IMR-90 (cell line): ENCODE results near the gene TSTD2. TPM values are rescaled to one million over a fixed set of nuclear protein-coding genes. Genes with fewer than 3 reads are reported as not detected.

Experiments used
- ATAC-seq: fragments of 200-7000 bp; cut with Tn5 transposase; 2 replicates; pipeline ENCODE4 v1.9.1; 2020; ENCODE audit warnings: low read depth, mild to moderate bottlenecking, moderate library complexity
- BruUV-seq: library from RNA; stranded (reverse); fragments of 400-500 nt; replicated peaks from 2 replicates; lab custom pipeline; 2021; lab: Mats Ljungman, UMichigan
- CTCF ChIA-PET: fragments of 300-600 bp; formaldehyde crosslinking; extraction: SDS; loops from one replicate; lab custom pipeline; 2021; ENCODE audit warnings: antibody characterized with exemption; lab: Yijun Ruan, JAX
- POLR2A ChIA-PET: fragments of 300-600 bp; sonication (Branson Sonifier 250); formaldehyde crosslinking; loops from one replicate; lab custom pipeline; 2022; ENCODE audit warnings: antibody characterized with exemption; ENCODE audit not compliant: unreplicated experiment; lab: Charles Lee
- DNase-seq: peaks from one replicate; pipeline ENCODE4 v3.0.0; 2013
- H2AFZ ChIP-seq: replicated peaks from 2 replicates; pipeline ENCODE3; 2013; ENCODE audit warnings: low read length, mild to moderate bottlenecking; ENCODE audit not compliant: poor library complexity
- H2AK5ac ChIP-seq: 2 replicates; pipeline ENCODE4 v1.6.1; 2013; ENCODE audit warnings: low read depth, low read length, inconsistent platforms
- H2AK9ac ChIP-seq: replicated peaks from 2 replicates; pipeline ENCODE3; 2013; ENCODE audit warnings: mild to moderate bottlenecking, low read depth, low read length, moderate library complexity; ENCODE audit not compliant: poor library complexity
- H2BK120ac ChIP-seq: 2 replicates; pipeline ENCODE4 v1.6.1; 2013; ENCODE audit warnings: low read depth, low read length, inconsistent platforms
- H2BK15ac ChIP-seq: 3 replicates; pipeline ENCODE4 v1.6.1; 2013; ENCODE audit warnings: low read depth, low read length, inconsistent platforms
- H2BK20ac ChIP-seq: 2 replicates; pipeline ENCODE4 v1.6.1; 2013; ENCODE audit warnings: low read depth, mild to moderate bottlenecking, inconsistent platforms, low read length, moderate library complexity
- H2BK5ac ChIP-seq: 2 replicates; pipeline ENCODE4 v1.6.1; 2013; ENCODE audit warnings: mild to moderate bottlenecking, low read depth, low read length, inconsistent platforms; ENCODE audit not compliant: poor library complexity, severe bottlenecking
- H3K14ac ChIP-seq: replicated peaks from 2 replicates; pipeline ENCODE4 v1.6.1; 2013; ENCODE audit warnings: low read depth, low read length, inconsistent platforms
- H3K18ac ChIP-seq: 2 replicates; pipeline ENCODE4 v1.6.1; 2013; ENCODE audit warnings: low read depth, low read length, control low read depth
- H3K23ac ChIP-seq: 2 replicates; pipeline ENCODE4 v1.6.1; 2013; ENCODE audit warnings: low read depth, low read length, inconsistent platforms
- H3K27ac ChIP-seq: 2 replicates; pipeline ENCODE4 v1.5.1; 2013; ENCODE audit warnings: mild to moderate bottlenecking, control low read depth, low read length; ENCODE audit not compliant: insufficient read depth
- H3K27me3 ChIP-seq: 2 replicates; pipeline ENCODE4 v1.6.1; 2013; ENCODE audit warnings: low read length; ENCODE audit not compliant: control insufficient read depth, insufficient read depth
- H3K36me3 ChIP-seq: 2 replicates; pipeline ENCODE4 v1.6.1; 2013; ENCODE audit warnings: low read length, mixed read lengths; ENCODE audit not compliant: control insufficient read depth, insufficient read depth
- H3K4ac ChIP-seq: 2 replicates; pipeline ENCODE4 v1.6.1; 2013; ENCODE audit warnings: low read depth, low read length, inconsistent platforms
- H3K4me1 ChIP-seq: 2 replicates; pipeline ENCODE4 v1.6.1; 2013; ENCODE audit warnings: low read length, mixed read lengths; ENCODE audit not compliant: control insufficient read depth, insufficient read depth
- H3K4me2 ChIP-seq: 2 replicates; pipeline ENCODE4 v1.6.1; 2013; ENCODE audit warnings: low read depth, mild to moderate bottlenecking, control low read depth, low read length, moderate library complexity
- H3K4me3 ChIP-seq: 2 replicates; pipeline ENCODE4 v1.5.1; 2013; ENCODE audit warnings: low read depth, mild to moderate bottlenecking, control low read depth, low read length, moderate library complexity; ENCODE audit not compliant: insufficient read depth
- H3K56ac ChIP-seq: 2 replicates; pipeline ENCODE4 v1.6.1; 2013; ENCODE audit warnings: low read length, inconsistent platforms; ENCODE audit not compliant: insufficient read depth; ENCODE audit errors: extremely low read depth
- H3K79me1 ChIP-seq, 2 experiments: 2 replicates each; pipeline ENCODE4 v1.6.1; 2013; ENCODE audit warnings: low read length in 2 of 2, inconsistent platforms in 1 of 2, low read depth in 1 of 2
- H3K9ac ChIP-seq: 2 replicates; pipeline ENCODE4 v1.6.1; 2013; ENCODE audit warnings: low read depth, low read length, control low read depth
- H3K9me1 ChIP-seq: 2 replicates; pipeline ENCODE4 v1.6.1; 2013; ENCODE audit warnings: low read length, inconsistent platforms; ENCODE audit not compliant: insufficient read depth
- H3K9me3 ChIP-seq: 2 replicates; pipeline ENCODE4 v1.6.1; 2013; ENCODE audit warnings: low read length; ENCODE audit not compliant: control insufficient read depth, insufficient read depth
- H4K20me1 ChIP-seq: 2 replicates; pipeline ENCODE4 v1.6.1; 2013; ENCODE audit warnings: low read length, inconsistent platforms; ENCODE audit not compliant: insufficient read depth
- H4K5ac ChIP-seq: 2 replicates; pipeline ENCODE4 v1.6.1; 2013; ENCODE audit warnings: mild to moderate bottlenecking, low read depth, low read length, control low read depth
- H4K8ac ChIP-seq, 2 experiments: 2 replicates each; pipeline ENCODE4 v1.6.1; 2013; ENCODE audit warnings: low read depth in 2 of 2, low read length in 2 of 2, control low read depth in 1 of 2, inconsistent platforms in 1 of 2
- H4K91ac ChIP-seq: 2 replicates; pipeline ENCODE4 v1.6.1; 2013; ENCODE audit warnings: low read depth, low read length, inconsistent platforms; ENCODE audit not compliant: insufficient read depth
- BHLHE40 ChIP-seq: fragments of 150-350 bp; IDR thresholded peaks from 2 replicates; pipeline ENCODE4 v1.6.1; 2016; ENCODE audit warnings: mild to moderate bottlenecking, low read depth, low read length
- CEBPB ChIP-seq: IDR thresholded peaks from 2 replicates; pipeline ENCODE4 v1.6.1; 2012; ENCODE audit warnings: low read depth, low read length, improper control_type of control experiment
- CHD1 ChIP-seq: IDR thresholded peaks from 2 replicates; pipeline ENCODE4 v1.6.1; 2012; ENCODE audit warnings: low read depth, low read length, improper control_type of control experiment
- CTCF ChIP-seq: conservative IDR thresholded peaks from 2 replicates; pipeline ENCODE4 v1.5.1; 2012; ENCODE audit warnings: mild to moderate bottlenecking, low read depth, low read length, improper control_type of control experiment
- ELK1 ChIP-seq: fragments of 150-350 bp; IDR thresholded peaks from 2 replicates; pipeline ENCODE4 v1.6.1; 2016; ENCODE audit warnings: low read depth, mild to moderate bottlenecking, low read length, moderate library complexity, borderline replicate concordance
- MAZ ChIP-seq: IDR thresholded peaks from 2 replicates; pipeline ENCODE4 v1.6.1; 2012; ENCODE audit warnings: low read depth, mild to moderate bottlenecking, low read length, improper control_type of control experiment, moderate library complexity, borderline replicate concordance
- NFE2L2 ChIP-seq: fragments of 150-350 bp; IDR thresholded peaks from 2 replicates; pipeline ENCODE4 v1.6.1; 2016; ENCODE audit warnings: low read depth, mild to moderate bottlenecking, low read length
- POLR2A ChIP-seq: IDR thresholded peaks from 2 replicates; pipeline ENCODE4 v1.6.1; 2012; ENCODE audit warnings: mild to moderate bottlenecking, low read depth, low read length
- RAD21 ChIP-seq: IDR thresholded peaks from 2 replicates; pipeline ENCODE4 v1.6.1; 2012; ENCODE audit warnings: low read length, improper control_type of control experiment
- RCOR1 ChIP-seq: IDR thresholded peaks from 2 replicates; pipeline ENCODE4 v1.6.1; 2012; ENCODE audit warnings: mild to moderate bottlenecking, low read length, improper control_type of control experiment; ENCODE audit not compliant: insufficient replicate concordance
- RFX5 ChIP-seq: IDR thresholded peaks from 2 replicates; pipeline ENCODE4 v1.8.0; 2012; ENCODE audit warnings: low read depth, mild to moderate bottlenecking, low read length, moderate library complexity
- SMC3 ChIP-seq: fragments of 150-350 bp; IDR thresholded peaks from 2 replicates; pipeline ENCODE4 v1.6.1; 2016; ENCODE audit warnings: low read depth, mild to moderate bottlenecking, antibody characterized with exemption, low read length, moderate library complexity
- WGBS, 2 experiments: methylation state at CpG; one replicate each; pipeline versions ENCODE4 v1.1.5 to v1.1.7; 2013; ENCODE audit warnings: missing lambda C conversion rate in 2 of 2; ENCODE audit not compliant: insufficient read length in 1 of 2; ENCODE audit errors: extremely low coverage in 2 of 2; 5-methylcytosine and 5-hydroxymethylcytosine counted together
- dilution Hi-C: fragments of 300-500 bp; cut with HindIII; formaldehyde crosslinking; loops from one replicate; pipeline ENCODE4 v1.14.3; 2018; ENCODE audit warnings: low sequenced_read_pairs; ENCODE audit not compliant: unreplicated experiment
- in situ Hi-C: fragments of 300-500 bp; cut with MboI; formaldehyde crosslinking; loops from 3 replicates; pipeline ENCODE4 v1.14.3; 2019; ENCODE audit warnings: low sequenced_read_pairs, inconsistent platforms, mixed read lengths
- intact Hi-C: fragments of 100-400 bp; cut with micrococcal nuclease; formaldehyde crosslinking; loops from 2 replicates; pipeline ENCODE4 v1.10.0; 2022
- polyA plus RNA-seq, 3 experiments: library from polyadenylated mRNA; depleted of rRNA; stranded (reverse); fragments of >200 nt; gene quantifications; 2 replicates each; pipeline ENCODE4 v1.2.3, GENCODE V29; 2012; ENCODE audit warnings: low replicate concordance in 1 of 3
- total RNA-seq: library from RNA; depleted of rRNA; stranded (reverse); fragments of >200 nt; gene quantifications from 2 replicates; pipeline ENCODE4 v1.2.3, GENCODE V29; 2012
- TF ChIP-seq, protein P1 (sequence below): fragments of 150-350 bp; IDR thresholded peaks from 2 replicates; pipeline ENCODE4 v1.6.1; 2017; ENCODE audit warnings: mild to moderate bottlenecking, antibody characterized with exemption, low read length, low read depth

TSTD2 gene
- total and polyA plus RNA-seq, 2 of the 4 experiments (the other 2 are of a cell fraction), result 11.2 to 16.3 TPM

DNA sequence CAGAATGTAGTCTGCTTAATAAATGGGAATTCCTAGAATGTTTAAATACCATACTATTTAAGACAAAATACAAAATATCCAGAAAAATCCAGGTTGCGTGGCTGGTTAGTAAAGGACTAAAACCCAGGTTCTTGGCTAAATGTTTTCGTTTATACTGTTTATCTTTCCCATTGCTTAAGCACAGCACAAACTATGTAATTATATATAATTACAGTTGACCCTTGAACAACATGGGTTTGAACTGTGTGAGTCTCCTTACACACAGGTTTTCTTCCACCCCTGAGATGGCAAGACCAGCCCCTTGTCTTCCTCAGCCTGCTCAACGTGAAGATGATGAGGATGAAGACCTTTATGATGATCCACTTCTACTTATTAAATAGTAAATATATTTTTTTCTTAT, 39.2 kb upstream of the TSTD2 start:
- peaks cover 4% of the 10 kb centered on the region; the same call in 1 of the 2 replicates for H3K4me1 ChIP-seq
- no peaks in the 10 kb centered on the region for H4K20me1 ChIP-seq
- H3K56ac ChIP-seq, result no peak overlapping the region
- no TSS peak for BruUV-seq
- no peaks in the 10 kb centered on the region for H3K9me3 ChIP-seq
- H2BK5ac ChIP-seq, result no peak overlapping the region
- no peak overlapping the region for H3K23ac ChIP-seq
- H2BK15ac ChIP-seq, result no peak overlapping the region
- no CpG with 5 or more reads among the region's 3 CpGs for WGBS, 2 experiments
- no peak overlapping the region for H3K4me2 ChIP-seq
- intact Hi-C loops, result no loop called here
- H3K4ac ChIP-seq, result no peak overlapping the region
- H3K36me3 ChIP-seq, result peaks cover 51% of the 10 kb centered on the region
- H2AK5ac ChIP-seq, result no peak overlapping the region
- H3K9me1 ChIP-seq, result peaks cover 3% of the 10 kb centered on the region; the same call in 1 of the 2 replicates
- POLR2A ChIA-PET, result no interaction called here
- H4K91ac ChIP-seq, result no peak overlapping the region
- no peak overlapping the region for H3K27ac ChIP-seq
- peaks cover 6 to 8% of the 10 kb centered on the region in 2 experiments; a peak in 3 of 4 replicates for H3K79me1 ChIP-seq
- H4K5ac ChIP-seq, result no peak overlapping the region
- no peak overlapping the region for H2BK120ac ChIP-seq
- ATAC-seq, result no peak
- no peak overlapping the region for H3K9ac ChIP-seq
- dilution Hi-C loops, result no loop called here
- no peak for DNase-seq
- no peak overlapping the region for H2BK20ac ChIP-seq
- no peaks in the 10 kb centered on the region for H3K27me3 ChIP-seq
- H3K14ac ChIP-seq, result no peak overlapping the region
- H2AFZ ChIP-seq, result no peak overlapping the region
- H3K18ac ChIP-seq, result no peak overlapping the region
- in situ Hi-C loops, result no loop called here
- no peak overlapping the region for H4K8ac ChIP-seq
- H2AK9ac ChIP-seq, result no peak overlapping the region
- no peak overlapping the region for H3K4me3 ChIP-seq
- CTCF ChIA-PET, result no interaction called here
- TF ChIP-seq RFX5 (no peak), CTCF (no peak), MAZ (no peak), CHD1 (no peak), RCOR1 (no peak), NFE2L2 (no peak), ELK1 (no peak), BHLHE40 (no peak), CEBPB (no peak), SMC3 (no peak), POLR2A (no peak), RAD21 (no peak)
- TF ChIP-seq, protein P1, sequence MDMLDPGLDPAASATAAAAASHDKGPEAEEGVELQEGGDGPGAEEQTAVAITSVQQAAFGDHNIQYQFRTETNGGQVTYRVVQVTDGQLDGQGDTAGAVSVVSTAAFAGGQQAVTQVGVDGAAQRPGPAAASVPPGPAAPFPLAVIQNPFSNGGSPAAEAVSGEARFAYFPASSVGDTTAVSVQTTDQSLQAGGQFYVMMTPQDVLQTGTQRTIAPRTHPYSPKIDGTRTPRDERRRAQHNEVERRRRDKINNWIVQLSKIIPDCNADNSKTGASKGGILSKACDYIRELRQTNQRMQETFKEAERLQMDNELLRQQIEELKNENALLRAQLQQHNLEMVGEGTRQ, result no peak
